NCI-H82 treated with DMSO at 0.1 percent for 48 hours (cell line): Measurements from ENCODE around the gene CKAP5.

ENCODE experiments used
- DNase-seq: peaks from one replicate; lab custom pipeline; 2025; ENCODE audit not compliant: unreplicated experiment; lab: John Stamatoyannopoulos, UW

The CKAP5 gene

GRCh38 chr11:46776878-46777277 lies 69.2 kb downstream of the CKAP5 start:
- DNase-seq = no peak

- no peak for DNase-seq
Observed at GRCh38 chr11:46769636-46770221, 76.4 kb downstream of the CKAP5 start.

- no peak for DNase-seq
Observed at GRCh38 chr11:46766656-46767055, 79.4 kb downstream of the CKAP5 start.

- DNase-seq = no peak
Observed at GRCh38 chr11:46762248-46762647, 83.8 kb downstream of the CKAP5 start.

GRCh38 chr11:46761807-46762206 lies 84.3 kb downstream of the CKAP5 start:
- no peak for DNase-seq

DNA sequence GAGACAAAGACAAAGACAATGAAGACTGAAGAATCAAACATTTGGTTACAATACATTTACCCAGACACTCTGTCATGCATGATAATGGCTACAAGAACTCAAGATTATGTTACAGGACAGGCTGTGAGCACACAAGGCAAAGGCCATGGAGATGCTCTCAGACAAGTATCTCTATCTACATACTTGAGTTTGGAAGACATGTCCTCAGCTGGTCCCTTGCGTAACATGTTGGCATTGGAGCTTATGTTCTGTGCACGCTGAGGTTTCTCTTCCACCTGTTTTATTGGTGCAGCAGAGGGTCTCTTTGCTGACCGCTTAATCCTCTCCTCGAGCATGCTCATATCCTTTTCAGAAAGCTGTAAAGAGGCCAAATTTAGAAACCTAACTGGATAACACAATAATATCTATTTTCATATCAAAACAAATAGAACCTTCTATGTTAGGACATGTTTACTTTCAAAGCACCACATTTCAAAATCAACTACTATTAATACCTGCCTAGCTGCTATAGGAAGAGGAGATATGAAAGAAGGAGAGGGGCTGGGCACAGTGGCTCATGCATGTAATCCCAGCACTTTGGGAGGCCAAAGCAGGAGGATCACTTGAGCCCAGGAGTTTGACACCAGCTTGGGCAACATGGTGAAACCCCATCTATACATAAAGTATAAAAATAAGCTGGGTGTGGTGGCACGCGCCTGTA lies 85.5 kb downstream of the CKAP5 start:
- DNase-seq = no peak

DNA sequence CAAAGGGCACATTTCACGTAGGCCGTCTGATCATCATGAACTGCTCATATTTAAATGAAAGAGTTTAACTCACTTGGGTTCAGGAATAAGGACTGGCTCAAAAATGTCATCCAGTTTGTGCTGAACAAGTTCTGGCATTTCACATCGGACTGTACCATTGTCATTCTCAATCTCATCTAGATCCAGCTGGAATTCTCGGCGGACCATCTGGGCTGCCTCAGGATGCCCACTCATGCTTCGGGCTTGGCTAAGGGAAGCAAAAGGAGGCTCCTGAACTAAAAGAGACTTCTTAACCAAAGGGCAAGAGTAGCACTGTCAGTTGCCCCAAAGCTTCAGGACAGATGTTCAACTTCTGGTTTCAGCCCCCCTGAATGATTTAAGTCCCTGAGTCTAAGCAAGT lies 86.9 kb downstream of the CKAP5 start:
- DNase-seq = no peak

DNA sequence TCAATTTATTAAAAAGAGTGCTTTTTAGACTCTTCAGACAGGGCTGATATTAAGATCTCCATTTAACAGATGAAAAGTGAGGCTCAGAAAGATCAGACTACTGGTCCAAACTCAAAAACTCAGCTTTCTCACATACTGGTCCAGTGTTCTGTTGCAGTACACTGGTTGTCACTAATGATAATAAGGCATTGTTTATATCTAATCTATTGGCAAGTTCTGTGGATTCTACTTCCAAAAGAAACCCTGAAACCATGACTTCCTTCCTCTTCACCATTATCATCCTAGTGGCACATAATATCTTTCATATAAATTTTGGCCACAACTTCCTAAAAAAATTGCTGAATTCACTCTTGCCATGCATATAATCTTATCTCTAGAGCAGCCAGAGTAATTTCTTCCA lies 90.1 kb downstream of the CKAP5 start:
- no peak for DNase-seq

- no peak for DNase-seq
Observed at GRCh38 chr11:46747150-46747549, 98.9 kb downstream of the CKAP5 start.

DNA sequence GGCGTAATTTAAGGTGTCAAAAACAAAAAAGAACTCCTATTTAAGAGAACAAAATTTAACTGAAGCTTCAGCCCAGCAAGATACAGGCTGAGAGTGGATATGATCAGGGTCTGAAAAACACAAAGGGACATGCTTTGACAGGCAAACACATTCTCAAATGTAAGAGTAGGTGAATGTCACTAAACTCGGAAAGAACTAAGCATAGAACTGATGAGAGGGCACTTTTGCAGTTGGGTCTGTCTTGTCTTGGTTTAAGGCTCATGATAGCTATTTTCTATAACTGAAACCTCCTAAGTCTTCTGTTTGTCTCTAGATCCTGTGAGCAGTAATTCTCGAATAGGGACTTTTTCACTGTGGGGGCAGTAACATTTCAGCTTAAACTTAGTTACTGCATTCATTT lies 100.1 kb downstream of the CKAP5 start:
- DNase-seq = no peak

- no peak for DNase-seq
Observed at GRCh38 chr11:46745328-46745727, 100.8 kb downstream of the CKAP5 start.

- no peak for DNase-seq
Observed at GRCh38 chr11:46743693-46744339, 102.3 kb downstream of the CKAP5 start.

DNA sequence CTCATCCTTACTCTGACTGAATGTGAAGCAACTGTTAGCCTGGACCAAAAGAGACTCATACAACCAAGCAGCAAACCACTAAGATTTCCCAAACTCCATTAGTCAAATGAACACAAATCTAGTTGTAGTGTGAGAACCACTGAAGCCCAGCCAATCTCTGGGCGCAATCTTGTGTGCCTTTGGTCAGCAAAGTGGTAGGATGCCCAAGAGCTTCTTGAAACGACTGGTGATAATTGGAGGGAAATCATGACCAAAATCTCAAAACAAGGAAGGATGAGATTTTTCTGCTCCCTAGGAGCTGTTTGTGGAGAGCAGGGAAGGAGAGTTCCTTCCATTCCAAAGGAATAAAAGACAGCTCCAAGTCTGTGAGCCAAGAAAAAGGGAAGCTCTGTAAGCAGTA lies 103.0 kb downstream of the CKAP5 start:
- no peak for DNase-seq

- DNase-seq = no peak
Observed at GRCh38 chr11:46741600-46742484, 104.2 kb downstream of the CKAP5 start.

DNA sequence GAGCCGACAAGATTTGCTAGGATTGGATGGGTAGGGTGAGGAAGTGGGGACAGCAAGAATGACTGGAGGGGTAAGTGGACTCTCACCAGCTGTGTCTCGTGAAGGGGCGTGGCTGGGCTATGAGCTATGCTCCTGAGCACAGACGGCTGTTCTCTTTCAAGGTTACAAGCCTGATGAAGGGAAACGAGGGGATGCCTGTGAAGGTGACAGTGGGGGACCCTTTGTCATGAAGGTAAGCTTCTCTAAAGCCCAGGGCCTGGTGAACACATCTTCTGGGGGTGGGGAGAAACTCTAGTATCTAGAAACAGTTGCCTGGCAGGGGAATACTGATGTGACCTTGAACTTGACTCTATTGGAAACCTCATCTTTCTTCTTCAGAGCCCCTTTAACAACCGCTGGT lies 107.2 kb downstream of the CKAP5 start:
- DNase-seq = no peak

- DNase-seq = no peak
Observed at GRCh38 chr11:46737699-46738098, 108.4 kb downstream of the CKAP5 start.

DNA sequence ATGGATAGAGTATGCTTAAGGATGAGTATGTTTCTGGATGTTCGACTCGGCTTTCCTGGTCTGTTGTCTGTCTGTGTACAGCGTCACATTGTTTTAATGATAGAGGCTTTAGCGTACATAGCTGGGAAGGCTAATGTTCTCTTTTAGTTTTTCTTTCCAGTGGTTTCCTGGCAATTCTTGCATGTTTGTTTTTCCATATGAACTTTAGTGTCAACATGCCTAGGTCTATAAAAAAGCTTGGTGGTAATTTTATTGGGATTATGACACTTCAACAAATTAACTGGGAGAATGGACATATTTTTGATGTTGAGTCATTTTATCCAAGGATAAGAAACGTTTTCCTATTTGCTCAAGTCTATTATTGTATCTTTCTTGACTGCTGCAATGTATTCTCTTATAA lies 109.5 kb downstream of the CKAP5 start:
- no peak for DNase-seq

- DNase-seq = no peak
Observed at GRCh38 chr11:46736146-46736545, 109.9 kb downstream of the CKAP5 start.

DNA sequence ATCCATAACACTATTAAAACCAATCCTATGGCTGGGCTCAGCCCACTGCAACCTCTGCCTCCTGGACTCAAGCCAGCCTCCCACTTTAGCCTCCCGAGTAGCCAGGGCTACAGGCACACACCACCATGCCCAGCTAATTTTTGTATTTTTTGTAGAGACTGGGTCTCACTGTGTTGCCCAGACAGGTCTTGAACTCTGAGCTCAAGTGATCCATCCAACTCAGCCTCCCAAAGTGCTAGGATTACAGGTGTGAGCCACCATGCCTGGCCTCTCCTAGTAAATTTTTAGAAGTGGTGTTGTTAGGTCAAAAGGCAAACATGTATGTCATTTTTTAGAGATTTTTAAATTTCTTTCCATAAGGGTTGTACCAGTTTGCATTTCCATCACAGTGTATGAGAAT lies 112.8 kb downstream of the CKAP5 start:
- DNase-seq = no peak

GRCh38 chr11:46731545-46731944 lies 114.5 kb downstream of the CKAP5 start:
- no peak for DNase-seq
